ENCODE data around the gene TRPC5OS. TPM values are rescaled to one million over a fixed set of nuclear protein-coding genes. Genes with fewer than 3 reads are reported as not detected.

The TRPC5OS gene
- total and polyA plus RNA-seq, 2 of the 8 experiments (the other 6 are each of a cell fraction or from before 2014, with no cell fraction given): not detected

DNA sequence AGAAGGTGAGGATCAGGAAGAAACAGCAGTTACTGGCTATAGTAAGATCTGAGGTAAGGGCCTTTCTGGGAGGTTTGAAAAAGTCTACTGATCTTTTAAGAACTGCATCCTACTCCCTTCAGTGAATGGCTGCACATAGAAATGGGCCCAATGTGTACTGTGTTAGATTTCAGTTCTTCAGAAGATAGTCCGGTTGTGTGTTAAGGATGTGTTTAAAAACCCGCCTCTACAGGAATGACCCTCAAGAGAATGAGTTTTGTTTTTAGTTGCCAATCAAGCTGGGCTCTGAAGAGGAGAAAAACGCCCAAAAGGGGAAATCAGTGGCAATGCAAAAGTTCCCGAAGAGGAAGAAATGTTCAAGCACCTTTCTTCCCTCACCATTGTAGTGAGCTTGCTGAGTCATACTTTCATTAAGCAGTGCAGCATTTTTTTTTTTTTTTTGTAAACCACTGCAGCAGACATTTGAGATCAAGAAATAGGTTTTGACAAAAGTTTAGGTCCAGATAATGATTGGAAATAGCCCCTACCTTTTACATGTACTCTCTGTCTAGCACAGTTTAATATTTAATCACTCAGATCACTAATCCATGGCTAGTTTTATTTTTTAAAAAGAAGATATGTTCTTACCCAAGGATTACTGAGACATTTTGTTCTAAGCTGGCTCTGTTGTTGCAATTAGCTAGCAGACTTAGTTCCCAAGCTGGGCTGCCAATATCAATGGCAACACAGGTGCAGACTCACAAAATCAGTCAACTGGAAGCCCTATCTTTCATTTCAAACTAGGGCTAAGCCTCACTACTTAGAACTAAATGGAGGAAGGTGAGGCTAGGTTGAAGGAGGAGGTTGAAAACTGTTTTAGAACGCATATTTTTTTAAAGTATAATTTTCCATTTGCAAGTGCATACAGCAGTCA lies 7.0 kb upstream of the TRPC5OS start (continued):
- TF ChIP-seq, protein P1, sequence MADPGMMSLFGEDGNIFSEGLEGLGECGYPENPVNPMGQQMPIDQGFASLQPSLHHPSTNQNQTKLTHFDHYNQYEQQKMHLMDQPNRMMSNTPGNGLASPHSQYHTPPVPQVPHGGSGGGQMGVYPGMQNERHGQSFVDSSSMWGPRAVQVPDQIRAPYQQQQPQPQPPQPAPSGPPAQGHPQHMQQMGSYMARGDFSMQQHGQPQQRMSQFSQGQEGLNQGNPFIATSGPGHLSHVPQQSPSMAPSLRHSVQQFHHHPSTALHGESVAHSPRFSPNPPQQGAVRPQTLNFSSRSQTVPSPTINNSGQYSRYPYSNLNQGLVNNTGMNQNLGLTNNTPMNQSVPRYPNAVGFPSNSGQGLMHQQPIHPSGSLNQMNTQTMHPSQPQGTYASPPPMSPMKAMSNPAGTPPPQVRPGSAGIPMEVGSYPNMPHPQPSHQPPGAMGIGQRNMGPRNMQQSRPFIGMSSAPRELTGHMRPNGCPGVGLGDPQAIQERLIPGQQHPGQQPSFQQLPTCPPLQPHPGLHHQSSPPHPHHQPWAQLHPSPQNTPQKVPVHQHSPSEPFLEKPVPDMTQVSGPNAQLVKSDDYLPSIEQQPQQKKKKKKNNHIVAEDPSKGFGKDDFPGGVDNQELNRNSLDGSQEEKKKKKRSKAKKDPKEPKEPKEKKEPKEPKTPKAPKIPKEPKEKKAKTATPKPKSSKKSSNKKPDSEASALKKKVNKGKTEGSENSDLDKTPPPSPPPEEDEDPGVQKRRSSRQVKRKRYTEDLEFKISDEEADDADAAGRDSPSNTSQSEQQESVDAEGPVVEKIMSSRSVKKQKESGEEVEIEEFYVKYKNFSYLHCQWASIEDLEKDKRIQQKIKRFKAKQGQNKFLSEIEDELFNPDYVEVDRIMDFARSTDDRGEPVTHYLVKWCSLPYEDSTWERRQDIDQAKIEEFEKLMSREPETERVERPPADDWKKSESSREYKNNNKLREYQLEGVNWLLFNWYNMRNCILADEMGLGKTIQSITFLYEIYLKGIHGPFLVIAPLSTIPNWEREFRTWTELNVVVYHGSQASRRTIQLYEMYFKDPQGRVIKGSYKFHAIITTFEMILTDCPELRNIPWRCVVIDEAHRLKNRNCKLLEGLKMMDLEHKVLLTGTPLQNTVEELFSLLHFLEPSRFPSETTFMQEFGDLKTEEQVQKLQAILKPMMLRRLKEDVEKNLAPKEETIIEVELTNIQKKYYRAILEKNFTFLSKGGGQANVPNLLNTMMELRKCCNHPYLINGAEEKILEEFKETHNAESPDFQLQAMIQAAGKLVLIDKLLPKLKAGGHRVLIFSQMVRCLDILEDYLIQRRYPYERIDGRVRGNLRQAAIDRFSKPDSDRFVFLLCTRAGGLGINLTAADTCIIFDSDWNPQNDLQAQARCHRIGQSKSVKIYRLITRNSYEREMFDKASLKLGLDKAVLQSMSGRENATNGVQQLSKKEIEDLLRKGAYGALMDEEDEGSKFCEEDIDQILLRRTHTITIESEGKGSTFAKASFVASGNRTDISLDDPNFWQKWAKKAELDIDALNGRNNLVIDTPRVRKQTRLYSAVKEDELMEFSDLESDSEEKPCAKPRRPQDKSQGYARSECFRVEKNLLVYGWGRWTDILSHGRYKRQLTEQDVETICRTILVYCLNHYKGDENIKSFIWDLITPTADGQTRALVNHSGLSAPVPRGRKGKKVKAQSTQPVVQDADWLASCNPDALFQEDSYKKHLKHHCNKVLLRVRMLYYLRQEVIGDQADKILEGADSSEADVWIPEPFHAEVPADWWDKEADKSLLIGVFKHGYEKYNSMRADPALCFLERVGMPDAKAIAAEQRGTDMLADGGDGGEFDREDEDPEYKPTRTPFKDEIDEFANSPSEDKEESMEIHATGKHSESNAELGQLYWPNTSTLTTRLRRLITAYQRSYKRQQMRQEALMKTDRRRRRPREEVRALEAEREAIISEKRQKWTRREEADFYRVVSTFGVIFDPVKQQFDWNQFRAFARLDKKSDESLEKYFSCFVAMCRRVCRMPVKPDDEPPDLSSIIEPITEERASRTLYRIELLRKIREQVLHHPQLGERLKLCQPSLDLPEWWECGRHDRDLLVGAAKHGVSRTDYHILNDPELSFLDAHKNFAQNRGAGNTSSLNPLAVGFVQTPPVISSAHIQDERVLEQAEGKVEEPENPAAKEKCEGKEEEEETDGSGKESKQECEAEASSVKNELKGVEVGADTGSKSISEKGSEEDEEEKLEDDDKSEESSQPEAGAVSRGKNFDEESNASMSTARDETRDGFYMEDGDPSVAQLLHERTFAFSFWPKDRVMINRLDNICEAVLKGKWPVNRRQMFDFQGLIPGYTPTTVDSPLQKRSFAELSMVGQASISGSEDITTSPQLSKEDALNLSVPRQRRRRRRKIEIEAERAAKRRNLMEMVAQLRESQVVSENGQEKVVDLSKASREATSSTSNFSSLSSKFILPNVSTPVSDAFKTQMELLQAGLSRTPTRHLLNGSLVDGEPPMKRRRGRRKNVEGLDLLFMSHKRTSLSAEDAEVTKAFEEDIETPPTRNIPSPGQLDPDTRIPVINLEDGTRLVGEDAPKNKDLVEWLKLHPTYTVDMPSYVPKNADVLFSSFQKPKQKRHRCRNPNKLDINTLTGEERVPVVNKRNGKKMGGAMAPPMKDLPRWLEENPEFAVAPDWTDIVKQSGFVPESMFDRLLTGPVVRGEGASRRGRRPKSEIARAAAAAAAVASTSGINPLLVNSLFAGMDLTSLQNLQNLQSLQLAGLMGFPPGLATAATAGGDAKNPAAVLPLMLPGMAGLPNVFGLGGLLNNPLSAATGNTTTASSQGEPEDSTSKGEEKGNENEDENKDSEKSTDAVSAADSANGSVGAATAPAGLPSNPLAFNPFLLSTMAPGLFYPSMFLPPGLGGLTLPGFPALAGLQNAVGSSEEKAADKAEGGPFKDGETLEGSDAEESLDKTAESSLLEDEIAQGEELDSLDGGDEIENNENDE (IDR thresholded peaks at IDR 0.05; ENCODE audit: insufficient replicate concordance, low read length): no peak
